Activated CD8-positive, alpha-beta memory T cell treated with anti-CD3 and anti-CD28 coated beads, Interleukin-2, amount 50 U/mL, for 24 hours (primary cell): ENCODE data around the gene SPPL3.
"Not testable (repeated sequence)": the region's sequence is repeated elsewhere in the genome, so short reads cannot be mapped to it uniquely, and the experiment has no call there.

Experiments used
- DNase-seq: peaks from one replicate; pipeline ENCODE4 v3.0.0-alpha.2; 2020; ENCODE audit errors: extremely low read depth

The SPPL3 gene

GRCh38 chr12:120920178-120920577, 16.0 kb upstream of the SPPL3 start:
- DNase-seq = no peak

DNA sequence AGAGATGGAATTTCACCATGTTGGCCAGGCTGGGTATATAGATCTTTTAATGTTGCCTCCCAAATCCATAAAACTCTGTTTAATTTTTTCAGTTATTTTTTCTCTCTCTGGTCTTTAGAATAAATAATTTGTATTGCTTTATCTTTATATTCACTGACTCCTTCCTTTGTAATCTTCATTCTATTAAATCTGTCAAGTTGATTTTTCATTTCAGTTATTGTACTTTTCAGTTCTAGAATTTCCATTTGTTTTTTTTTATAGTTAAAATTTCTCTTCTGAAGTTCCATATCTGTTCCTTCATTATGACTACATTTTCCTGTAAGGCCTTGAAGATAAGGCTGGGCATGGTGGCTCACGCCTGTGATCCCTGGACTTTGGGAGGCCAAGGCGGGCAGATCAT, 13.6 kb upstream of the SPPL3 start:
- no peak for DNase-seq

GRCh38 chr12:120916561-120916960, 12.4 kb upstream of the SPPL3 start:
- DNase-seq = no peak

DNA sequence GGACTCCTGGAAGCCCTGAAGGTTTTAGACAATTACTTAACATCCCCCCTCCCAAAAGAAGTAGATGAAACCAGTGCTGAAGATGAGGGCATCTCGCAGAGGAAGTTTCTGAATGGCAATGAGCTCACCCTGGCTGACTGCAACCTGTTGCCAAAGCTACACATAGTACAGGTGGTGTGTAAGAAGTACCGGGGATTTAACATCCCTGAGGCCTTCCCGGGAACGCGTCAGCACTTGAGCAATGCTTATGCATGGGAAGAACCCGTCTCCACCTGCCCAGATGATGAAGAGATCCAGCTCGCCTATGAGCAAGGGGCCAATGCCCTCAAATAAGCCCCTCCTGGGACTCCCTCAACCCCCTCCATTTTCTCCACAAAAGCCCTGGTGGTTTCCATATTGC, 10.6 kb upstream of the SPPL3 start:
- no peak for DNase-seq

DNA sequence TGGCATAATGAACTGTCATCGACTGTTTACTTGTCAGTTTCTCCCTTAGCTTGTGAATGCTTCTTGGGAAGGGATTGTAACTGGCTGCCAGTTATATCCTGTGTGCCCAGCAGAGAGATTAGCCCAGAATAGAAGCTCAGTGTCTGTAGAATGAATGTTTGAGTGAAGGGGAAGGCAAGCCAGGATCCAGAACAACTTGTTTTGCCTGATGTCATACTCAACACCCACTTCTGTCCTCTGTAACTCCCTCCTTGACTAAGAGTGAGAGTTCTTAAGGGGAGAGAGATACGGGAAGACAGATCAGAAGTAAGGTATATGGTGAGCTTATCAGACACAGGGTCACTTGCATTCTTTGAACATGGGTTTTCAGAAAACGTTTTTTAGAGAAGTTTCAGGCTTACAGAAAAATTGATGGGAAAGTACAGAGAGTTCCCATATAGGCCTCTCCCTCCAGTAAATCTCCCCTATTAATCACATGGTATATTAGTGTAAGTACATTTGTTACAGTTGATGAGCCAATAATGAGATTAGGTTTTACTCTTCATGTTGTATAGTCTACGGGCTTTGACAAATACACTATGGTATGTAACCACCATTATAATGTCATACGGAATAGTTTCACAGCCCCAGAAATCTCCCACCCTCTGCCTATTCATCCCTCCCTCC, 5.6 kb upstream of the SPPL3 start:
- DNase-seq = no peak

GRCh38 chr12:120905856-120906384, 1.8 kb upstream of the SPPL3 start:
- DNase-seq = no peak

DNA sequence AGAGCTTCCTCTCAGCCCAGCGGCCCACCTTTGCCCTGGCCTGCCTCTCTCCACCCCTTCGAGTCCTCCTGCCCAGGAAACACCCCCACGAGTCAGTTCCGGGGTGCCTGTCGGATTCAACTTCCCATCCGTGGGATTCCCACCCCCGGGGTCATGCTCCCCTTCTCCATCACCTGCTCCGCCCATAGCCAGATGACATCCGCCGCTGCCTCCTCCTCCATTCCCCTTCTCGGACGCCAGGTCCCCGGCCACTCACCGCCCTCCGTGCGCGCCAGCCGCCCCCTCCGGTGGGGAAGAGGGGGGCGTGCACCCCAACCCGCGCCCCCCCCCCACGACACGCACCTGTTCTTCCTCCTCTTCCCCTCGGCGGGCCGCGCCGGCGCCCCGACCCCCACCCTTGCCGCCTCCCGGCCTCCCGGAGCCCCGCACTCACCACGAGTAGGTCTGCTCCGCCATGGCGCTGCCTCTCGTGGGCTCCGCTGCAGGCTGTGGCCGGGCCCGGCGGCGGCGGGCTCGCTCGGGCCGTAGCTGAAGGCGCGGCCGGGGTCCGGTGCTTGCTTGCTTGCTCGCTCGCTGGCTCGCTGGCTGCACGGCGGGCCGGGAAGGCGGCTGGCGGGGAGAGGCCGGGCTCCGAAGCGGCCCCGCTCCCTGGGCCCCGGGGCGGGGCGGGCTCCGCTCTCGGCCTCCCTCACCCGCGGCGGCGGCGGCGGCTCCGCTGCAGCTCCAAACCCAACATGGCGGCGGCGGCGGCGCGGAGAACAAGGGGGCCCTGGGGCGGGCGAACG, 554 bp downstream of the SPPL3 start:
- peak; percentile 36 for DNase-seq

DNA sequence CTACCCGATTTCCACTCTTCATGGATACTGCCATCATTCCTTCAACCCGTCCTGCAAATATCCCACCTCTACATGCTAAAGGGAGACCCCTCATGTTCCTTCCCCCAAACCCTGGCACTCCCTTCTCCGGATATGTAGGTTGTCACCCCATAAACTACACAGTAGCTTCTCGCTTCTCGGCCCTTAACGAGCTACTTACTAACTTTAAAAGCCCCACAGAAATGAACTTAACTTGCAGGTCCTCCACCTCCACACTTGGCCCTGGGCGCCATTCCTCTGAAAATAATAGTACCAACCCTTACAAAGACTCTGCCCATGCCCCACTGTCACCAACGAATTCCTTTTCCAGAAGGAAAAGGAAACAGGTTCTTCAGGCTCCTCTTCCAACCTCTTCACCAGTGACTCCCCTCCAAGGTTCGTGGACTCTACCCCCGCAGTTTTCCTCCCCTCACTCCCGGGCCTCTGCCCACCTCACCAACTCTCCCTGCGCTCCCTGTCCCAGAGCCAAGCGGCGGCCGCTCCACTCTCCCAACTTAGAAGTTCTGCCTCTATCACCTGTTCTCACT, 1.2 kb downstream of the SPPL3 start:
- DNase-seq = no peak

GRCh38 chr12:120901818-120902217, 2.3 kb downstream of the SPPL3 start:
- DNase-seq = no peak

- not testable (repeated sequence) for DNase-seq
Observed at GRCh38 chr12:120901101-120901500, 3.1 kb downstream of the SPPL3 start.

DNA sequence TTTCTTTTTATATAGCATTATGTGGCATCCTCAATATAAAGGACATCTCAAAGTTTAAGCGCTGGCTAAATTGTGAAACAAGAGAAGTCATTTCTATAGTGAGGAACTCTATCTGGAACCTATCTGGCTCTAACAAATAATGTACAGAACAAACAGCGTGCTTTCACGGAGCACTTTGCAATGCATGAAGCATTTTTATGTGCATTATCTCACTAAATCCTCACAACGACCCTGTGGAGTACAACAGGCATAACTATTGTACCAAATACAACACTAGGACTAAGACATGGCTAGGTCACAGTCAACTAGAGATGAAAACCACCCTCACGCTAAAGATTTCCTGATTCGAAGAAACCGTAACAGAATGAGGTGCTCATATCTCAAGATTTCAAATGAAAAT, 8.6 kb downstream of the SPPL3 start:
- DNase-seq = no peak

- DNase-seq = no peak
Observed at GRCh38 chr12:120892265-120892664, 11.9 kb downstream of the SPPL3 start.

- no peak for DNase-seq
Observed at GRCh38 chr12:120890963-120891362, 13.2 kb downstream of the SPPL3 start.

GRCh38 chr12:120887253-120888043, 16.7 kb downstream of the SPPL3 start:
- DNase-seq = peak; percentile 8

DNA sequence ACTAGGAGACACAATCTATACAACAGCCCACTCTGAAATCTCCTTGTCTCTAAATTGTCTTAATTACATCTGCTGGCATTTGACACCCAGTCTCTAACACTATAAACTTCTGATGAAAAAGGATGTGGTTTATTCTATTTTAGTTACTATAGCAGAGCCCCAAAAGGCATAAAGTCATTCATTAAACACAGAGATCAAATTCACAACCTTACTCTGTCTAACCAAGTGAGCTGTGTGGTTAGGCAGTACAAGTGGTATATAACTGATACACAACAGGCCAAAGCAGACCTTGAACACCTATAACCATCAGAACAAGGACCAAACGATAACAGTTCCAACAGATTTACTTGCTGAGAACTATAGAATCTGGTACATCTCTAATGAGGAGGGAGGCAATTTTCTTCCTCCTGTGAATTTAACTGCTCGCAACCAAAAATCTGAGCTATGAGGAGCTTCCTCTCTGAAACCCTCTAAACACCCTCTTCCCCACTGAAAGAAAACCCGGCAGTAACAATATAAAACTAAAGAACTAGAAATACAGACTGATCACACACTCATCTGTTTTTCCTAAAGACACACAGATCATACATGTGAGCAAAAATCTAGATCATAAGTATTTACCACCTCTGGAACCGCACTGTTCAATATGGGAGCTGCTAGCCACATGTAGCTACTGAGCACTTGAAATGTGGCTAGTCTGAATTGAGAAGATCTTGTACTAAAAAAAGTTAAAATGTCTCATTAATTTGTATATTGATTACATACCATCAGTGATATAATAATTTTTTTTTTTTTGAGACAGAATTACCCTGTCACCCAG, 17.7 kb downstream of the SPPL3 start:
- no peak for DNase-seq

GRCh38 chr12:120885521-120885920, 18.6 kb downstream of the SPPL3 start:
- DNase-seq = no peak

DNA sequence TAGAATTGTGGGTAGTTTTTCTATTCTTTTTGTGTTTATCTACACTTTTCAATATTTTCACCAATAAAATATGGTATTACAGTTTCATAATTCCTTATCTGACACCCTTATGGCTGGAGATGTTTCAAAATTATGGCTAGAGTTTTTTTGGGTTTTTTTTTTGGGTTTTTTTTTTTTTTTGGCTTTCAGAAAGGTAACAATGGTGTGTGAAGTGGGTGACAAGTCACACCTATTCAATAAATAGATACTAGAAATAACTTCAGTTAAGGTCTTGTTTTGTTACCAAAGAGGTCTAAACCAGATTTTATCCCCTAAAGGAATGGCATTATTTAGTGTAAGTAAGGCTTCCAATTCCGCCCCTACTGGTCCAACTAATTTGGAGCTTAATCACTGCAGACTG, 19.5 kb downstream of the SPPL3 start:
- no peak for DNase-seq

GRCh38 chr12:120882055-120882555, 22.1 kb downstream of the SPPL3 start:
- DNase-seq = no peak

DNA sequence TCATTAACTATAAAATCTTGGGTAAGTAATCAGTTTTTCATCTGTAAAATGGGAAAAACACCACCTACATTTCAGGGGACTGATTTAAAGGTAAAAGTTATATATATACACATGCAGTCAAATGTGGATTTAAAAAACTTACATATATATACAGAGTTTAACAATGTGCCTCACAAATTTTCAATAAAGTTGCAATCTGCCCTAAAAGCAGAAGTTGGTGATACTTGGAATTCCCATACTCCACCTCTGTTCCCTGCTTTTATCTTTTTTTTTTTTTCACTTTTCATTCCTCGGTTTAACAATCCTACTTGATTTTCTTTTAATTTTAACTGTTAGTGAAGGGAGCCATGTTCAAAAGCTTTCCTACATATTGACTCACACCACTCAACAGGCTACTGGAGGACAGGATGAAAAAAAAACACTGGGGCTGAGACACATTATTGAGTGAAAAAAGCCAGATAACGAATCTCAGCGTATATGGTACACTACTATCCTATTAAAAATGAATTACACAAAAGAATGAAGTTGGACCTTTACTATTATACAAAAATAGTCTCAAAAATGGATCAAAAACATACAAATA, 24.3 kb downstream of the SPPL3 start:
- no peak for DNase-seq

DNA sequence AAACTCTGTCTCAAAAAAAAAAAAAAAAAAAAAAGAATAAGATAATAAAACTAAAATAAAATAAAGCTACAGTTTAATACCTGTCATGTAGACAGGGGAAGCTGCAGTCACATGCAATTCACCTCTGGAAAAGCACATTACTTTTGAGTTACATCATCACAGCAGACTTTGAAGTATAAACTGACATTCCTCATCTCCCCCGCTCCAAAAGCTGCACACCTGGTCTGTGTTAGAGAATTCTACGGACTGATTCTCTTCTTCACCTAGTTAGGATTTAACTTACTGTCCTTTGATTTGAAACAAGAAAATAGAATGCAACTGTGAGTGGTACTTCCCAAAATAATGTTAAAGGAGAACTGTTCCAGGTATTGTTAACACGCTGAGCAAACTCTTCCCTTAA, 25.1 kb downstream of the SPPL3 start:
- DNase-seq = no peak
